HepG2 (cell line): ENCODE data around the gene CYB5B. TPM values are rescaled to one million over a fixed set of nuclear protein-coding genes. Genes with fewer than 3 reads are reported as not detected.

ENCODE experiments used
- ARID3A ChIP-seq: IDR thresholded peaks from 2 replicates; pipeline ENCODE4 v1.6.1; 2012; ENCODE audit warnings: low read depth, low read length, improper control_type of control experiment
- CBFB ChIP-seq: sonication (generic); formaldehyde crosslinking; IDR thresholded peaks from 2 replicates; pipeline ENCODE4 v1.4.0; 2020; ENCODE audit warnings: missing genetic modification reagents
- CHD2 ChIP-seq: IDR thresholded peaks from 2 replicates; pipeline ENCODE4 v1.6.1; 2011; ENCODE audit warnings: low read depth, low read length, improper control_type of control experiment
- E2F2 ChIP-seq: sonication (generic); formaldehyde crosslinking; IDR thresholded peaks from 2 replicates; pipeline ENCODE4 v1.4.0; 2020; ENCODE audit warnings: missing genetic modification reagents, borderline replicate concordance
- GMEB1 ChIP-seq: sonication (generic); formaldehyde crosslinking; IDR thresholded peaks from 2 replicates; pipeline ENCODE4 v1.5.1; 2020; ENCODE audit warnings: missing genetic modification reagents, mild to moderate bottlenecking, borderline replicate concordance
- HNF4A ChIP-seq: sonication (generic); formaldehyde crosslinking; IDR thresholded peaks from 2 replicates; pipeline ENCODE4 v1.4.0; 2020; ENCODE audit warnings: missing genetic modification reagents
- KDM1A ChIP-seq: IDR thresholded peaks from 2 replicates; pipeline ENCODE4 v1.6.1; 2016; ENCODE audit warnings: missing compliant biosample characterization
- MIXL1 ChIP-seq: IDR thresholded peaks from 2 replicates; pipeline ENCODE4 v1.6.1; 2016
- TEAD3 ChIP-seq: optimal IDR thresholded peaks from 2 replicates; pipeline ENCODE3; 2016; ENCODE audit warnings: borderline replicate concordance
- ZNF12 ChIP-seq: sonication (generic); formaldehyde crosslinking; IDR thresholded peaks from 2 replicates; pipeline ENCODE4 v1.5.0; 2020; ENCODE audit warnings: missing genetic modification reagents
- ZNF441 ChIP-seq: sonication (generic); formaldehyde crosslinking; IDR thresholded peaks from 2 replicates; pipeline ENCODE4 v1.7.0; 2021; ENCODE audit warnings: missing genetic modification reagents, borderline replicate concordance
- ZNF740 ChIP-seq: sonication (generic); formaldehyde crosslinking; IDR thresholded peaks from 2 replicates; pipeline ENCODE4 v1.4.0; 2020; ENCODE audit warnings: missing genetic modification reagents
- polyA plus RNA-seq, 8 experiments: library from polyadenylated mRNA; depleted of rRNA in 3 of 8; stranded (reverse) in 7 of 8; unstranded in 1 of 8; fragments of >200 nt; fragmentation: Illumina TruSeq in 4 of 8; extraction: Trizol in 4 of 8; gene quantifications; 2 replicates each; pipeline versions ENCODE4 v1.2.1 to v1.2.3, GENCODE V29; 2011 to 2016; ENCODE audit warnings: low read depth in 4 of 8, missing spikeins in 1 of 8, mixed read lengths in 1 of 8; ENCODE audit not compliant: insufficient read depth in 1 of 8
- total RNA-seq, 5 experiments: library from RNA; depleted of rRNA; stranded (reverse); fragments of >200 nt; fragmentation: Illumina TruSeq; extraction: Trizol; gene quantifications; 2 replicates each; pipeline ENCODE4 v1.2.3, GENCODE V29; 2016; ENCODE audit warnings: low read depth in 1 of 5
- TF ChIP-seq, protein P1 (sequence below): sonication (generic); formaldehyde crosslinking; IDR thresholded peaks from 2 replicates; pipeline ENCODE4 v1.4.0; 2020; ENCODE audit warnings: mild to moderate bottlenecking, missing genetic modification reagents, borderline replicate concordance
- TF ChIP-seq, protein P2 (sequence below): IDR thresholded peaks from 2 replicates; pipeline ENCODE4 v1.6.1; 2016; ENCODE audit warnings: low read depth, control low read depth
- TF ChIP-seq, protein P3 (sequence below): sonication (generic); formaldehyde crosslinking; IDR thresholded peaks from 2 replicates; pipeline ENCODE4 v1.9.0; 2022; ENCODE audit warnings: missing genetic modification reagents, mild to moderate bottlenecking, borderline replicate concordance

CYB5B gene
- total and polyA plus RNA-seq, 2 of the 13 experiments (the other 11 are each of a cell fraction or from before 2014, with no cell fraction given): 234 to 432 TPM

- TF ChIP-seq, protein P1, sequence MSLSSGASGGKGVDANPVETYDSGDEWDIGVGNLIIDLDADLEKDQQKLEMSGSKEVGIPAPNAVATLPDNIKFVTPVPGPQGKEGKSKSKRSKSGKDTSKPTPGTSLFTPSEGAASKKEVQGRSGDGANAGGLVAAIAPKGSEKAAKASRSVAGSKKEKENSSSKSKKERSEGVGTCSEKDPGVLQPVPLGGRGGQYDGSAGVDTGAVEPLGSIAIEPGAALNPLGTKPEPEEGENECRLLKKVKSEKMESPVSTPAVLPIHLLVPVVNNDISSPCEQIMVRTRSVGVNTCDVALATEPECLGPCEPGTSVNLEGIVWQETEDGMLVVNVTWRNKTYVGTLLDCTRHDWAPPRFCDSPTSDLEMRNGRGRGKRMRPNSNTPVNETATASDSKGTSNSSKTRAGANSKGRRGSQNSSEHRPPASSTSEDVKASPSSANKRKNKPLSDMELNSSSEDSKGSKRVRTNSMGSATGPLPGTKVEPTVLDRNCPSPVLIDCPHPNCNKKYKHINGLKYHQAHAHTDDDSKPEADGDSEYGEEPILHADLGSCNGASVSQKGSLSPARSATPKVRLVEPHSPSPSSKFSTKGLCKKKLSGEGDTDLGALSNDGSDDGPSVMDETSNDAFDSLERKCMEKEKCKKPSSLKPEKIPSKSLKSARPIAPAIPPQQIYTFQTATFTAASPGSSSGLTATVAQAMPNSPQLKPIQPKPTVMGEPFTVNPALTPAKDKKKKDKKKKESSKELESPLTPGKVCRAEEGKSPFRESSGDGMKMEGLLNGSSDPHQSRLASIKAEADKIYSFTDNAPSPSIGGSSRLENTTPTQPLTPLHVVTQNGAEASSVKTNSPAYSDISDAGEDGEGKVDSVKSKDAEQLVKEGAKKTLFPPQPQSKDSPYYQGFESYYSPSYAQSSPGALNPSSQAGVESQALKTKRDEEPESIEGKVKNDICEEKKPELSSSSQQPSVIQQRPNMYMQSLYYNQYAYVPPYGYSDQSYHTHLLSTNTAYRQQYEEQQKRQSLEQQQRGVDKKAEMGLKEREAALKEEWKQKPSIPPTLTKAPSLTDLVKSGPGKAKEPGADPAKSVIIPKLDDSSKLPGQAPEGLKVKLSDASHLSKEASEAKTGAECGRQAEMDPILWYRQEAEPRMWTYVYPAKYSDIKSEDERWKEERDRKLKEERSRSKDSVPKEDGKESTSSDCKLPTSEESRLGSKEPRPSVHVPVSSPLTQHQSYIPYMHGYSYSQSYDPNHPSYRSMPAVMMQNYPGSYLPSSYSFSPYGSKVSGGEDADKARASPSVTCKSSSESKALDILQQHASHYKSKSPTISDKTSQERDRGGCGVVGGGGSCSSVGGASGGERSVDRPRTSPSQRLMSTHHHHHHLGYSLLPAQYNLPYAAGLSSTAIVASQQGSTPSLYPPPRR (CRISPR knock-in tag): peak; percentile 24; the same call in 1 of the 2 replicates
- no peak for TF ChIP-seq CHD2
- no peak; the same call in 1 of the 2 replicates for TF ChIP-seq ZNF441 (CRISPR knock-in tag)
- TF ChIP-seq ARID3A: peak; percentile 66
- TF ChIP-seq TEAD3 (CRISPR knock-in tag): peak; percentile 95
- peak; percentile 71; the same call in 1 of the 2 replicates for TF ChIP-seq KDM1A
- TF ChIP-seq, protein P2, sequence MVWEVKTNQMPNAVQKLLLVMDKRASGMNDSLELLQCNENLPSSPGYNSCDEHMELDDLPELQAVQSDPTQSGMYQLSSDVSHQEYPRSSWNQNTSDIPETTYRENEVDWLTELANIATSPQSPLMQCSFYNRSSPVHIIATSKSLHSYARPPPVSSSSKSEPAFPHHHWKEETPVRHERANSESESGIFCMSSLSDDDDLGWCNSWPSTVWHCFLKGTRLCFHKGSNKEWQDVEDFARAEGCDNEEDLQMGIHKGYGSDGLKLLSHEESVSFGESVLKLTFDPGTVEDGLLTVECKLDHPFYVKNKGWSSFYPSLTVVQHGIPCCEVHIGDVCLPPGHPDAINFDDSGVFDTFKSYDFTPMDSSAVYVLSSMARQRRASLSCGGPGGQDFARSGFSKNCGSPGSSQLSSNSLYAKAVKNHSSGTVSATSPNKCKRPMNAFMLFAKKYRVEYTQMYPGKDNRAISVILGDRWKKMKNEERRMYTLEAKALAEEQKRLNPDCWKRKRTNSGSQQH (CRISPR knock-in tag): peak; percentile 74; the same call in 1 of the 2 replicates
- no peak for TF ChIP-seq CBFB (CRISPR knock-in tag)
- TF ChIP-seq HNF4A (CRISPR knock-in tag): peak; percentile 23; the same call in 1 of the 2 replicates
- TF ChIP-seq GMEB1: peak; percentile 30; the same call in 1 of the 2 replicates
- 0 out of 2 replicates have a peak, but pooled peaks have one; percentile 9 for TF ChIP-seq MIXL1 (CRISPR knock-in tag)
- TF ChIP-seq, protein P3, sequence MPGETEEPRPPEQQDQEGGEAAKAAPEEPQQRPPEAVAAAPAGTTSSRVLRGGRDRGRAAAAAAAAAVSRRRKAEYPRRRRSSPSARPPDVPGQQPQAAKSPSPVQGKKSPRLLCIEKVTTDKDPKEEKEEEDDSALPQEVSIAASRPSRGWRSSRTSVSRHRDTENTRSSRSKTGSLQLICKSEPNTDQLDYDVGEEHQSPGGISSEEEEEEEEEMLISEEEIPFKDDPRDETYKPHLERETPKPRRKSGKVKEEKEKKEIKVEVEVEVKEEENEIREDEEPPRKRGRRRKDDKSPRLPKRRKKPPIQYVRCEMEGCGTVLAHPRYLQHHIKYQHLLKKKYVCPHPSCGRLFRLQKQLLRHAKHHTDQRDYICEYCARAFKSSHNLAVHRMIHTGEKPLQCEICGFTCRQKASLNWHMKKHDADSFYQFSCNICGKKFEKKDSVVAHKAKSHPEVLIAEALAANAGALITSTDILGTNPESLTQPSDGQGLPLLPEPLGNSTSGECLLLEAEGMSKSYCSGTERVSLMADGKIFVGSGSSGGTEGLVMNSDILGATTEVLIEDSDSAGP (CRISPR knock-in tag): no peak
- TF ChIP-seq ZNF740 (CRISPR knock-in tag): no peak
- peak; percentile 77; the same call in 1 of the 2 replicates for TF ChIP-seq ZNF12
- TF ChIP-seq E2F2 (CRISPR knock-in tag): no peak
These were observed 77.7 kb downstream of the CYB5B start (continued) for GRCh38 chr16:69501956-69502745.
